Endothelial cell of umbilical vein (primary cell): ENCODE results near the gene TMEM87B. TPM values are rescaled to one million over a fixed set of nuclear protein-coding genes. Genes with fewer than 3 reads are reported as not detected.

Experiments used
- BruUV-seq: library from RNA; stranded (reverse); fragments of 400-500 nt; replicated peaks from 2 replicates; lab custom pipeline; 2021; lab: Mats Ljungman, UMichigan
- CTCF ChIA-PET: fragments of 300-600, 350-600 bp; sonication (Branson Sonifier 250); formaldehyde crosslinking; loops from one replicate; lab custom pipeline; 2021; ENCODE audit warnings: antibody characterized with exemption, inconsistent platforms; lab: Charles Lee
- POLR2A ChIA-PET: fragments of 300-600, 350-600 bp; sonication (Branson Sonifier 250); formaldehyde crosslinking; loops from one replicate; lab custom pipeline; 2021; ENCODE audit warnings: antibody characterized with exemption, inconsistent platforms; lab: Charles Lee
- DNase-seq: peaks from one replicate; pipeline ENCODE4 v3.0.0-alpha.2; 2011; ENCODE audit warnings: low read depth, low spot score
- FAIRE-seq: peaks from 2 replicates; lab custom pipeline; 2011; peaks lifted over from hg19 to GRCh38; lab: Jason Lieb, UNC
- H2AFZ ChIP-seq: 2 replicates; pipeline ENCODE4 v1.6.0; 2012; ENCODE audit warnings: low read depth, low read length, control low read depth, inconsistent platforms
- H3K27ac ChIP-seq: 2 replicates; pipeline ENCODE4 v1.5.1; 2011; ENCODE audit warnings: low read depth, mild to moderate bottlenecking, control low read depth, low read length, moderate library complexity; ENCODE audit not compliant: insufficient read depth
- H3K27me3 ChIP-seq, 2 experiments: 2 replicates each; pipeline versions ENCODE4 v1.6.0 to v1.6.1; 2011; ENCODE audit warnings: low read length in 2 of 2, mixed read lengths in 1 of 2; ENCODE audit not compliant: control insufficient read depth in 2 of 2, insufficient read depth in 2 of 2
- H3K36me3 ChIP-seq, 2 experiments: 2 replicates in 1 of 2; 3 replicates in 1 of 2; pipeline ENCODE4 v1.5.1; 2011; ENCODE audit warnings: low read length in 2 of 2, mild to moderate bottlenecking in 1 of 2, moderate library complexity in 1 of 2; ENCODE audit not compliant: control insufficient read depth in 2 of 2, insufficient read depth in 2 of 2; ENCODE audit errors: extremely low read depth in 1 of 2
- H3K4me1 ChIP-seq: 3 replicates; pipeline ENCODE4 v1.5.1; 2011; ENCODE audit warnings: mild to moderate bottlenecking, low read length; ENCODE audit not compliant: control insufficient read depth, insufficient read depth; ENCODE audit errors: extremely low read depth
- H3K4me2 ChIP-seq: 2 replicates; pipeline ENCODE4 v1.6.1; 2011; ENCODE audit warnings: low read length, control low read depth, mixed read lengths; ENCODE audit not compliant: insufficient read depth
- H3K4me3 ChIP-seq, 3 experiments: fragments of 200-600 bp in 1 of 3; sonication (generic), shearing (Covaris generic) in 1 of 3; replicated peaks in 1 of 3; 2 replicates each; pipeline ENCODE4 v1.5.1; 2011 to 2016; ENCODE audit warnings: control low read depth in 3 of 3, low read length in 3 of 3, mild to moderate bottlenecking in 2 of 3, inconsistent platforms in 1 of 3, low read depth in 1 of 3, moderate library complexity in 1 of 3; ENCODE audit not compliant: insufficient read depth in 1 of 3
- H3K79me2 ChIP-seq: 2 replicates; pipeline ENCODE4 v1.6.0; 2012; ENCODE audit warnings: low read length, inconsistent platforms; ENCODE audit not compliant: control insufficient read depth, insufficient read depth
- H3K9ac ChIP-seq: replicated peaks from 2 replicates; pipeline ENCODE3; 2011; ENCODE audit warnings: low read length, control low read depth; ENCODE audit not compliant: insufficient read depth; ENCODE audit errors: extremely low read depth
- H3K9me1 ChIP-seq: replicated peaks from 3 replicates; pipeline ENCODE4 v1.6.0; 2011; ENCODE audit warnings: mild to moderate bottlenecking, low read length; ENCODE audit not compliant: control insufficient read depth, insufficient read depth; ENCODE audit errors: extremely low read depth
- H3K9me3 ChIP-seq: replicated peaks from 2 replicates; pipeline ENCODE4 v1.5.1; 2012; ENCODE audit warnings: low read length, inconsistent platforms; ENCODE audit not compliant: control insufficient read depth, insufficient read depth
- H4K20me1 ChIP-seq: replicated peaks from 2 replicates; pipeline ENCODE3; 2011; ENCODE audit warnings: mild to moderate bottlenecking, low read length; ENCODE audit not compliant: control insufficient read depth, insufficient read depth; ENCODE audit errors: extremely low read depth
- CTCF ChIP-seq, 2 donors: IDR thresholded peaks; 1 replicate in 1 of 2; 2 replicates in 1 of 2; pipeline ENCODE4 v1.5.1; 2011; ENCODE audit warnings: low read length in 2 of 2, mild to moderate bottlenecking in 2 of 2, moderate library complexity in 2 of 2, control low read depth in 1 of 2, inconsistent platforms in 1 of 2, low read depth in 1 of 2; ENCODE audit not compliant: insufficient read depth in 1 of 2; ENCODE audit errors: extremely low read depth in 1 of 2
- EZH2 ChIP-seq: IDR thresholded peaks from 2 replicates; pipeline ENCODE4 v1.6.1; 2012; ENCODE audit warnings: borderline replicate concordance, low read depth, mild to moderate bottlenecking, moderate library complexity, low read length, inconsistent platforms; ENCODE audit not compliant: severe bottlenecking
- FOS ChIP-seq: IDR thresholded peaks from 2 replicates; pipeline ENCODE4 v1.6.1; 2011; ENCODE audit warnings: mild to moderate bottlenecking, low read length, moderate library complexity, borderline replicate concordance; ENCODE audit not compliant: insufficient read depth
- GATA2 ChIP-seq: IDR thresholded peaks from 2 replicates; pipeline ENCODE4 v1.7.0; 2011; ENCODE audit warnings: low read depth, mild to moderate bottlenecking, moderate library complexity, mixed read lengths, low read length; ENCODE audit not compliant: insufficient read length, insufficient read depth
- JUN ChIP-seq: IDR thresholded peaks from 2 replicates; pipeline ENCODE4 v1.6.1; 2011; ENCODE audit warnings: borderline replicate concordance, low read depth; ENCODE audit not compliant: insufficient read length, insufficient read depth
- MYC ChIP-seq: IDR thresholded peaks from one replicate; pipeline ENCODE4 v1.6.1; 2011; ENCODE audit warnings: mild to moderate bottlenecking, low read depth, low read length
- POLR2A ChIP-seq: IDR thresholded peaks from 2 replicates; pipeline ENCODE4 v1.6.1; 2012; ENCODE audit warnings: low read depth, mild to moderate bottlenecking, control low read depth, low read length
- POLR2AphosphoS5 ChIP-seq: IDR thresholded peaks from 2 replicates; pipeline ENCODE4 v1.6.1; 2012; ENCODE audit warnings: low read depth, mild to moderate bottlenecking, control low read depth, low read length, moderate library complexity; ENCODE audit not compliant: insufficient read depth
- dilution Hi-C: fragments of 300-500 bp; cut with MboI; formaldehyde crosslinking; loops from one replicate; pipeline ENCODE4 v1.15.0; 2019; ENCODE audit warnings: low sequenced_read_pairs; ENCODE audit not compliant: extremely low pct_ligation_motif_present
- intact Hi-C: fragments of 100-400 bp; cut with micrococcal nuclease; formaldehyde crosslinking; loops from one replicate; pipeline ENCODE4 v1.10.0; 2022
- polyA plus RNA-seq, 4 experiments: library from polyadenylated mRNA; depleted of rRNA in 3 of 4; stranded (reverse) in 3 of 4; unstranded in 1 of 4; fragments of >200 nt; gene quantifications; 2 replicates each; pipeline versions ENCODE4 v1.2.1 to v1.2.3, GENCODE V29; 2011 to 2012; ENCODE audit warnings: missing spikeins in 1 of 4
- total RNA-seq: library from RNA; stranded (reverse); gene quantifications from 2 replicates; pipeline ENCODE4 v1.2.3, GENCODE V29; 2021
- TF ChIP-seq, protein P1 (sequence below): IDR thresholded peaks from 2 replicates; pipeline ENCODE4 v1.6.1; 2011; ENCODE audit not compliant: insufficient read depth, insufficient read length

TMEM87B gene
- total and polyA plus RNA-seq, 2 donors (not counting 3 experiments of a cell fraction or from before 2014, with no cell fraction given): 17.6 to 21.5 TPM

- no peaks in the 10 kb centered on the region for H3K79me2 ChIP-seq
- H3K27ac ChIP-seq: no peak overlapping the region
- no peak overlapping the region for H3K4me2 ChIP-seq
- H3K9ac ChIP-seq: no peak overlapping the region
- TF ChIP-seq JUN: no peak
- TF ChIP-seq, protein P1, sequence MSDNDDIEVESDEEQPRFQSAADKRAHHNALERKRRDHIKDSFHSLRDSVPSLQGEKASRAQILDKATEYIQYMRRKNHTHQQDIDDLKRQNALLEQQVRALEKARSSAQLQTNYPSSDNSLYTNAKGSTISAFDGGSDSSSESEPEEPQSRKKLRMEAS: no peak
- TF ChIP-seq GATA2: no peak
- dilution Hi-C loops (no loop called here), intact Hi-C loops (no loop called here)
- POLR2A ChIA-PET: no interaction called here
- no peaks in the 10 kb centered on the region for H3K9me1 ChIP-seq
- peak; percentile 24 for FAIRE-seq
- H3K36me3 ChIP-seq: peaks cover 32 to 46% of the 10 kb centered on the region in 2 experiments
- H3K4me3 ChIP-seq: no peak overlapping the region
- no peaks in the 10 kb centered on the region for H4K20me1 ChIP-seq
- CTCF ChIA-PET: no interaction called here
- H3K4me1 ChIP-seq: peaks cover 8% of the 10 kb centered on the region
- no peaks in the 10 kb centered on the region for H3K9me3 ChIP-seq
- H2AFZ ChIP-seq: no peak overlapping the region
- BruUV-seq: no TSS peak
- no peak for DNase-seq
- no peaks in the 10 kb centered on the region for H3K27me3 ChIP-seq
These were observed 30.3 kb downstream of the TMEM87B start for GRCh38 chr2:112085375-112085730.

GRCh38 chr2:112085916-112086669 lies 31.0 kb downstream of the TMEM87B start:
- dilution Hi-C loops (no loop called here), intact Hi-C loops (no loop called here)
- H3K9me3 ChIP-seq: no peaks in the 10 kb centered on the region
- CTCF ChIA-PET: interaction anchor here (1.2 kb wide), 1 partner anchor 36 kb away, joined by 3 read pairs; no protein-coding TSS in a partner anchor
- no peak overlapping the region for H3K4me3 ChIP-seq
- H3K79me2 ChIP-seq: no peaks in the 10 kb centered on the region
- no peak overlapping the region for H3K9ac ChIP-seq
- POLR2A ChIA-PET: interaction anchor here (0.6 kb wide), 1 partner anchor 21 kb away, joined by 3 read pairs; no protein-coding TSS in a partner anchor
- H4K20me1 ChIP-seq: no peaks in the 10 kb centered on the region
- H3K4me2 ChIP-seq: no peak overlapping the region
- FAIRE-seq (peak; percentile 55), DNase-seq (no peak)
- H3K36me3 ChIP-seq: peaks cover 30 to 48% of the 10 kb centered on the region in 2 experiments
- no peaks in the 10 kb centered on the region for H3K9me1 ChIP-seq
- BruUV-seq: no TSS peak
- TF ChIP-seq POLR2AphosphoS5 (no peak), JUN (no peak), POLR2A (no peak), CTCF (IDR thresholded peaks at IDR 0.05; ENCODE audit: extremely low read depth in 1 of 2, insufficient read depth in 1 of 2, low read depth in 1 of 2, low read length in 2 of 2) (no peak), FOS (no peak), MYC (no peak), EZH2 (no peak), GATA2 (no peak)
- TF ChIP-seq, protein P1: no peak
- peaks cover 8% of the 10 kb centered on the region for H3K4me1 ChIP-seq
- H3K27ac ChIP-seq: no peak overlapping the region
- no peak overlapping the region for H2AFZ ChIP-seq
- no peaks in the 10 kb centered on the region for H3K27me3 ChIP-seq
